Measurements from ENCODE around the gene GFER.
A peak's percentile ranks its signal among the peaks of the same experiment; 100 is the strongest.
"Not testable (repeated sequence)": the region's sequence is repeated elsewhere in the genome, so short reads cannot be mapped to it uniquely, and the experiment has no call there.

The GFER gene

GRCh38 chr16:2027024-2028010, 43.3 kb downstream of the GFER start:
- peak in 1 of 5 experiments; percentile 19 for DNase-seq

GRCh38 chr16:2028146-2028545, 44.2 kb downstream of the GFER start:
- no peak for DNase-seq

- DNase-seq, result no peak
Observed at GRCh38 chr16:2028620-2029220, 44.7 kb downstream of the GFER start.

GRCh38 chr16:2029350-2029749, 45.4 kb downstream of the GFER start:
- no peak for DNase-seq

GRCh38 chr16:2030036-2030435, 46.0 kb downstream of the GFER start:
- no peak for DNase-seq

GRCh38 chr16:2031081-2031577, 47.1 kb downstream of the GFER start:
- DNase-seq, result no peak

GRCh38 chr16:2032285-2033056, 48.5 kb downstream of the GFER start:
- no peak for DNase-seq

GRCh38 chr16:2033057-2033908, 49.3 kb downstream of the GFER start:
- DNase-seq, result no peak

- not testable (repeated sequence) for DNase-seq
Observed at GRCh38 chr16:2033909-2034695, 50.1 kb downstream of the GFER start.

GRCh38 chr16:2034696-2035430, 50.9 kb downstream of the GFER start:
- no peak for DNase-seq

GRCh38 chr16:2035431-2036199, 51.6 kb downstream of the GFER start:
- DNase-seq, result no peak

- no peak for DNase-seq
Observed at GRCh38 chr16:2036200-2036966, 52.4 kb downstream of the GFER start.

- no peak for DNase-seq
Observed at GRCh38 chr16:2037115-2037514, 53.1 kb downstream of the GFER start.

Data from T-helper 2 cell (primary cell).